ENCODE measurements around the gene NOTCH1. TPM values are rescaled to one million over a fixed set of nuclear protein-coding genes. Genes with fewer than 3 reads are reported as not detected.

Gene NOTCH1
- total RNA-seq, 3 donors from 2014 or later (not counting 1 experiment from before 2014, with no cell fraction given) = 126 to 228 (median 192) TPM

DNA sequence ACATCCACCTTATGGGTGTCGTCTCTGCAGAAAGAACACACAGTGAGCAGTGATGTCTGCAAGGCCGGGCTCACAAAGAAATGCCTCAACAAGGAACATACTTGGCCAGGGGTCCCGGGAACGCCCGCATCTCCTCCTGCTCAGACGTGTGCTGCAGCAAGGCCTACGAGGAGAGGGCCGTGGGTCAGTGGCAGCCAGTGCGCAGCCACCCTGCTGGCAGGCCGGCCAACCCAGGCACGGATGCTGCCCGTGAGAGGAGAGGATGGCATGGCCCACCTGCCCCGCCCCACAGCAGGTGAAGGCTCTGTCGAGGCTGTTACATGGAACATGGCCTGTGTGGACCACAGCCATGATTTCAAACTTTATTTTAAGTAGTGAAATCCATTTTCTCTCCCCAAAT lies 82.3 kb downstream of the NOTCH1 start:
- Histone ChIP-seq H3K4me1 (ENCODE audit: control insufficient read depth, insufficient read depth, low read length) (no peaks in the 10 kb centered on the region), H3K4me3 (ENCODE audit: low read length) (no peak overlapping the region), H3K36me3 (ENCODE audit: control insufficient read depth, insufficient read depth, low read length) (peaks cover 93% of the 10 kb centered on the region), H3K27ac (ENCODE audit: low read length) (no peak overlapping the region), H3K9me3 (ENCODE audit: control insufficient read depth, insufficient read depth, low read length) (no peaks in the 10 kb centered on the region), H3K27me3 (ENCODE audit: control insufficient read depth, insufficient read depth, low read length) (no peaks in the 10 kb centered on the region)
- no peaks in the 10 kb centered on the region for H3K9me3 Mint-ChIP-seq
- no peak overlapping the region for H3K4me3 Mint-ChIP-seq
- 97% methylated on average over 14 of the region's 14 CpGs for WGBS (ENCODE audit: insufficient coverage)
- no peak for DNase-seq
- no peaks in the 10 kb centered on the region for H3K4me1 Mint-ChIP-seq
- ATAC-seq = no peak
- intact Hi-C loops (cut with micrococcal nuclease) = no loop called here
- no peaks in the 10 kb centered on the region for H3K27me3 Mint-ChIP-seq (ENCODE audit: low read depth in 2 of 2)
- H3K36me3 Mint-ChIP-seq = peaks cover 12% of the 10 kb centered on the region
- H3K27ac Mint-ChIP-seq = no peak overlapping the region
- TF ChIP-seq, protein P1, sequence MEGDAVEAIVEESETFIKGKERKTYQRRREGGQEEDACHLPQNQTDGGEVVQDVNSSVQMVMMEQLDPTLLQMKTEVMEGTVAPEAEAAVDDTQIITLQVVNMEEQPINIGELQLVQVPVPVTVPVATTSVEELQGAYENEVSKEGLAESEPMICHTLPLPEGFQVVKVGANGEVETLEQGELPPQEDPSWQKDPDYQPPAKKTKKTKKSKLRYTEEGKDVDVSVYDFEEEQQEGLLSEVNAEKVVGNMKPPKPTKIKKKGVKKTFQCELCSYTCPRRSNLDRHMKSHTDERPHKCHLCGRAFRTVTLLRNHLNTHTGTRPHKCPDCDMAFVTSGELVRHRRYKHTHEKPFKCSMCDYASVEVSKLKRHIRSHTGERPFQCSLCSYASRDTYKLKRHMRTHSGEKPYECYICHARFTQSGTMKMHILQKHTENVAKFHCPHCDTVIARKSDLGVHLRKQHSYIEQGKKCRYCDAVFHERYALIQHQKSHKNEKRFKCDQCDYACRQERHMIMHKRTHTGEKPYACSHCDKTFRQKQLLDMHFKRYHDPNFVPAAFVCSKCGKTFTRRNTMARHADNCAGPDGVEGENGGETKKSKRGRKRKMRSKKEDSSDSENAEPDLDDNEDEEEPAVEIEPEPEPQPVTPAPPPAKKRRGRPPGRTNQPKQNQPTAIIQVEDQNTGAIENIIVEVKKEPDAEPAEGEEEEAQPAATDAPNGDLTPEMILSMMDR (IDR thresholded peaks at IDR 0.05) = no peak

DNA sequence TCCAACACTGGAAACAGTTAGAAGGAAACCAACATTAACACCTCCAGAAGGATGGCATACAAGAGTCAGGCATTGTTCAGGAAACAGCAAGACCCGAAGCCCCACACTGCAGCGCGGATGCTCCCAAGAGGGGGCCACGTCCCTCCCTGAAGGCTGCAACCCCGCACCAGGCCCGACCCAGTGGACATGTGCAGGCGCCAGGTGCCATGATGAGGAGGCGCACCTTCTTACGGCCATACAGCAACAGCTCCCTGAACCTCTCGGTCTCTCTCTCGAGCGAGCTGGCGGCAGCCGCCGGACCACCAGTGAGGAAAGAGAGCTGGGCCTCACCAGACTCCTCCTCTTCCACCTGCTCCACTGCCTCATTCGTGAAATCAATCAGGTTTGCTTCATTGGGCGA lies 83.2 kb downstream of the NOTCH1 start:
- H3K27me3 Mint-ChIP-seq (ENCODE audit: low read depth in 2 of 2) = no peaks in the 10 kb centered on the region
- ATAC-seq = no peak

DNA sequence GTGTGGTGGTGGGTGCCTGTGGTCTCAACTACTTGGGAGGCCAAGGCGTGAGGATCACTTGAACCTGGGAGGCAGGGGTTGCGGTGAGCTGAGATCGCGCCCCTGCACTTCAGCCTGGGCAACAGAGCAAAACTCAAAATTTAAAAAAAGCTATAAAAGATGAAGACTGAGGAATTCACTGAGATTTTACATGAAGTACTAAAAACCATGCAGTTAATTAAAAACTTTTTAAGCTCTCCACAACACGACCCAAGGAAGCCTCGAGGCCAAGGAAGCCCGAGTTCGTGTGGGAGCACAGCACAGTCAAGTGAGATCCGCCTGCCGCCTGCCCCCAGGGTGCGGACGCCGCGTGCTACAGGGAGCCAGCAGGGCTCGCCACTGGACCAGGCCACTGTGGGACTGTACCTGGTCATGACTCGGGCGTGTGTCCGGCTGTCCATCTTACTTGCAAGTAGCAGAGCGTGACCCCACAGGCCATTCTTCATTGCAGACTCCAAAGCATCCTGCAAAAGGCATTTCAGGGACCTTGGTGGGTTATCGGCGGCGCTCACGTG lies 85.0 kb downstream of the NOTCH1 start:
- no peak overlapping the region for H3K27ac Mint-ChIP-seq
- no peaks in the 10 kb centered on the region for H3K27me3 Mint-ChIP-seq (ENCODE audit: low read depth in 2 of 2)
- no peaks in the 10 kb centered on the region for H3K4me1 Mint-ChIP-seq
- no peaks in the 10 kb centered on the region for H3K9me3 ChIP-seq (ENCODE audit: control insufficient read depth, insufficient read depth, low read length)
- no peak overlapping the region for H3K4me3 ChIP-seq (ENCODE audit: low read length)
- no peak overlapping the region for H3K27ac ChIP-seq (ENCODE audit: low read length)
- H3K4me3 Mint-ChIP-seq = no peak overlapping the region
- TF ChIP-seq, protein P1 (IDR thresholded peaks at IDR 0.05) = no peak
- no peak for ATAC-seq
- peaks cover 12% of the 10 kb centered on the region for H3K36me3 Mint-ChIP-seq
- peaks cover 88% of the 10 kb centered on the region for H3K36me3 ChIP-seq (ENCODE audit: control insufficient read depth, insufficient read depth, low read length)
- H3K27me3 ChIP-seq (ENCODE audit: control insufficient read depth, insufficient read depth, low read length) = no peaks in the 10 kb centered on the region
- WGBS (ENCODE audit: insufficient coverage) = 98% methylated on average over 23 of the region's 23 CpGs
- DNase-seq = no peak
- no peaks in the 10 kb centered on the region for H3K9me3 Mint-ChIP-seq
- intact Hi-C loops (cut with micrococcal nuclease) = no loop called here
- H3K4me1 ChIP-seq (ENCODE audit: control insufficient read depth, insufficient read depth, low read length) = no peaks in the 10 kb centered on the region

More for the DNA sequence above, 83.2 kb downstream of the NOTCH1 start:
- no peaks in the 10 kb centered on the region for H3K4me1 Mint-ChIP-seq
- WGBS (ENCODE audit: insufficient coverage) = 96% methylated on average over 17 of the region's 17 CpGs
- H3K36me3 ChIP-seq (ENCODE audit: control insufficient read depth, insufficient read depth, low read length) = peaks cover 89% of the 10 kb centered on the region
- H3K9me3 Mint-ChIP-seq = no peaks in the 10 kb centered on the region
- intact Hi-C loops (cut with micrococcal nuclease) = no loop called here
- H3K27me3 ChIP-seq (ENCODE audit: control insufficient read depth, insufficient read depth, low read length) = no peaks in the 10 kb centered on the region
- no peak for DNase-seq
- no peak overlapping the region for H3K4me3 ChIP-seq (ENCODE audit: low read length)
- no peak overlapping the region for H3K27ac ChIP-seq (ENCODE audit: low read length)
- no peaks in the 10 kb centered on the region for H3K9me3 ChIP-seq (ENCODE audit: control insufficient read depth, insufficient read depth, low read length)
- peaks cover 12% of the 10 kb centered on the region for H3K36me3 Mint-ChIP-seq
- H3K27ac Mint-ChIP-seq = no peak overlapping the region
- H3K4me3 Mint-ChIP-seq = no peak overlapping the region
- TF ChIP-seq, protein P1 (IDR thresholded peaks at IDR 0.05) = no peak
- H3K4me1 ChIP-seq (ENCODE audit: control insufficient read depth, insufficient read depth, low read length) = no peaks in the 10 kb centered on the region

DNA sequence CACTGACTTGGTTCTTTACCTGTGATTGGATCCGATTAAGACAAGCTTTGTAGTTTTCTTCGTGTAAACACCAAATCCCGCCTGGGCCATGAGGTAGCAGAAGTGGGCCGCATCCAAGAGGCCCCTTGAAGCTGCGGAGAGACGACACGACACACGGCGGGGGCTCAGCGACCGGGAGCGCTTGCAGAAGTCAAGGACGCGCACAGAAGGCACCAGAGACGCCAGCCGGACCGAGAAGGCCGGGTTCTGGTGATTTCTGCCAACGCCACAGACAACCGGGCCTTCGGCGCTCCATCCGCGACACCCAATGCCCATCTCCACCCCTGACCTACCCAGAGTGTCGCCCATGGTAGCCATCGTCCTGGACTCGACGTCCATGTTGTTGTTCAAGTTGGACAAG lies 86.4 kb downstream of the NOTCH1 start:
- Histone ChIP-seq H3K4me3 (ENCODE audit: low read length) (no peak overlapping the region), H3K4me1 (ENCODE audit: control insufficient read depth, insufficient read depth, low read length) (no peaks in the 10 kb centered on the region), H3K27ac (ENCODE audit: low read length) (no peak overlapping the region), H3K9me3 (ENCODE audit: control insufficient read depth, insufficient read depth, low read length) (no peaks in the 10 kb centered on the region), H3K36me3 (ENCODE audit: control insufficient read depth, insufficient read depth, low read length) (peaks cover 88% of the 10 kb centered on the region), H3K27me3 (ENCODE audit: control insufficient read depth, insufficient read depth, low read length) (no peaks in the 10 kb centered on the region)
- Mint-ChIP-seq H3K4me1 (no peaks in the 10 kb centered on the region), H3K9me3 (no peaks in the 10 kb centered on the region), H3K27ac (no peak overlapping the region), H3K4me3 (no peak overlapping the region), H3K36me3 (peaks cover 5% of the 10 kb centered on the region), H3K27me3 (ENCODE audit: low read depth in 2 of 2) (no peaks in the 10 kb centered on the region)
- intact Hi-C loops (cut with micrococcal nuclease) = no loop called here
- WGBS (ENCODE audit: insufficient coverage) = 95% methylated on average over 28 of the region's 28 CpGs
- ATAC-seq (no peak), DNase-seq (no peak)
- TF ChIP-seq, protein P1 (IDR thresholded peaks at IDR 0.05) = no peak
